T-helper 2 cell treated with Interferon-gamma antibody and Interleukin-4, amounts not matched to agents 5 μg/mL and 100 μg/mL, for 36 hours (primary cell): ENCODE data around the gene SLX4IP.

Experiments
- DNase-seq: peaks from one replicate; pipeline ENCODE4 v3.0.0; 2021; ENCODE audit warnings: low spot score
- H3K27ac Mint-ChIP-seq: one replicate; pipeline ENCODE4 v1.8.0; 2021; ENCODE audit warnings: mild to moderate bottlenecking, mixed read lengths
- H3K27me3 Mint-ChIP-seq: one replicate; pipeline ENCODE4 v1.8.0; 2021; ENCODE audit warnings: low read depth, mixed read lengths
- H3K36me3 Mint-ChIP-seq: one replicate; pipeline ENCODE4 v1.8.0; 2021; ENCODE audit warnings: low read depth, mixed read lengths
- H3K4me1 Mint-ChIP-seq: one replicate; pipeline ENCODE4 v1.8.0; 2021; ENCODE audit warnings: low read depth, mixed read lengths
- H3K4me3 Mint-ChIP-seq: one replicate; pipeline ENCODE4 v1.8.0; 2022; ENCODE audit warnings: mild to moderate bottlenecking, moderate library complexity, mixed read lengths
- H3K9me3 Mint-ChIP-seq: one replicate; pipeline ENCODE4 v1.8.0; 2021; ENCODE audit warnings: mixed read lengths

Gene SLX4IP

GRCh38 chr20:10502098-10502526 is 67.0 kb downstream of the SLX4IP start:
- peak overlapping the region; percentile 89 for H3K4me3 Mint-ChIP-seq
- no peaks in the 10 kb centered on the region for H3K27me3 Mint-ChIP-seq
- H3K27ac Mint-ChIP-seq, result peak overlapping the region; percentile 91
- H3K9me3 Mint-ChIP-seq, result no peaks in the 10 kb centered on the region
- H3K4me1 Mint-ChIP-seq, result peaks cover 58% of the 10 kb centered on the region
- H3K36me3 Mint-ChIP-seq, result peaks cover 3% of the 10 kb centered on the region
- DNase-seq, result no peak

GRCh38 chr20:10504608-10504993 is 69.5 kb downstream of the SLX4IP start:
- Mint-ChIP-seq H3K4me1 (peaks cover 51% of the 10 kb centered on the region), H3K4me3 (no peak overlapping the region), H3K36me3 (peaks cover 3% of the 10 kb centered on the region), H3K27ac (no peak overlapping the region), H3K9me3 (no peaks in the 10 kb centered on the region), H3K27me3 (no peaks in the 10 kb centered on the region)
- no peak for DNase-seq

DNA sequence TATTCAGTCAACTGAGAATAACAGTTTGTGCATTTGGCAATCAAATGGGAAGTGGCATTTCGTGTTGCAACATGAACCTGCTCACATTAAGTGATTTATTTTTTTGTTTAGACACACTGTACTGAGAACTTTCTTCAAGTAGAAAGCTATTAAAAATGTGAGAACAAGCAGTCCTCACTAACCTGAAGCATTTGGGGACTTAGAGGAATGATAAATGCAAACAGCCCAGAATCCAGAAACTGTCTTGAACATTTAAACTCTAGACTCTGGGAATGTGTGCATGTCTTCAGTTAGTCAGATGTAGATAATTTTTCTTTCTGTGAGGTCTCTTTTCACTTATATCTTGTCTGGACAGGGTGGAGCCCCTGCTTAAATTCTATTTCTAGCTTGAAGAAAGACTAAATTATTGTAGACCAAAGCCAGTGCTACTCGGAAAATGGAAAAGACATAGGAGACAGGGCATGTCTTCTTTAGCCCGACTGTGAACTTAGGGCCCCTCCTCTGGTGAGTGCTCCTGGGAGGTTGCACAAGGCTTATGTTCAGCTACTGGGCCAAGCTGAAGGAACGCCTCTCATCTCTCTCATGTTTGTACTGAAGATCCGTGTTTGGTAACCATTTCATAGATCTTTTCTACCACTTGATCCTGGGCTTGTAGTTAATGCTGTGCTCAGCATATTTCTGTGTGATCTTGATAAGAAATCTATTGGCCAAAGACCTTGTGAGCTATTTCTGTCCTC is 70.1 kb downstream of the SLX4IP start:
- peaks cover 48% of the 10 kb centered on the region for H3K4me1 Mint-ChIP-seq
- H3K27me3 Mint-ChIP-seq, result no peaks in the 10 kb centered on the region
- peaks cover 1% of the 10 kb centered on the region for H3K36me3 Mint-ChIP-seq
- H3K4me3 Mint-ChIP-seq, result no peak overlapping the region
- no peak overlapping the region for H3K27ac Mint-ChIP-seq
- DNase-seq, result no peak
- no peaks in the 10 kb centered on the region for H3K9me3 Mint-ChIP-seq

DNA sequence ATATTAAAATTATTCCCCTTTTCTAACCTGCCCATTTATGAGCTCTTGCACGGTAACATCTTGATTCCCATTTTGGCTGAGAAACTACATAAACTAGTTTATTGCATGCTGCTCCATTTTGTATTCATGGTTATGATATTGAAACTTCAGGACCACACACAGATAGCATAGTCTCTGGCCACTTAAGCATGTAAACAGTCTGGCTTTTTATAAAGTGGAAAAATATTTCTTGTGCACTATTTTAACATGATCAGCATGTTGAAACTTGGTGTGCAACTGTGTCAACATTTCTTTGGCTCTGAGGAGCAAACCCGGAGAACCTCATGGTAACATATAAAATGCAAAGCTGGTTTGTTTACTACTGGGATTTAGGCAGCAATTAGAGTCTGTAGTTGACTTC is 70.7 kb downstream of the SLX4IP start:
- Mint-ChIP-seq H3K27me3 (no peaks in the 10 kb centered on the region), H3K4me3 (no peak overlapping the region), H3K36me3 (peaks cover 1% of the 10 kb centered on the region), H3K27ac (no peak overlapping the region), H3K9me3 (no peaks in the 10 kb centered on the region), H3K4me1 (peaks cover 46% of the 10 kb centered on the region)
- no peak for DNase-seq

- Mint-ChIP-seq H3K27me3 (no peaks in the 10 kb centered on the region), H3K27ac (no peak overlapping the region), H3K4me3 (no peak overlapping the region), H3K4me1 (peaks cover 46% of the 10 kb centered on the region), H3K9me3 (no peaks in the 10 kb centered on the region), H3K36me3 (peaks cover 8% of the 10 kb centered on the region)
- no peak for DNase-seq
Measured at GRCh38 chr20:10507052-10507451, 71.9 kb downstream of the SLX4IP start.

DNA sequence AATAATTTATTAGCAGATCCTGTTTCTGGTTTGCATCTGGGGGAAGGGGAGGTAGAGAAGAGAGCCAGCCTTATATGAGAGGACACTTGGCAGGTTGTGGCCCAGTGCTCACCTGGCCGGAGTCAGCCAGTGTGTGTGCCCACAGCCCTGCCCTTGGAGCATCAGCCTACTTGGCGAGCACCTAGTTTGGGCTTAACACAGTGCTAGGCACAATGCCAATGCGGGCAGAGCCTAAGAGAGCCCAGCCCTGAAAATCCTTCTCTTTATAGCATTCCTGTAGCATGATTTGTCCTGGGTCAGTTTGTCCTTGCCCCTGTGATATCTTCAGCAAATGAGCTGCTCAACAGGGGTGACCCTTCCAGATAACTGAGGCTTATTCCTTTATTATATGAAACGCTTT is 73.0 kb downstream of the SLX4IP start:
- peaks cover 6% of the 10 kb centered on the region for H3K36me3 Mint-ChIP-seq
- H3K27ac Mint-ChIP-seq, result no peak overlapping the region
- DNase-seq, result no peak
- H3K4me1 Mint-ChIP-seq, result peaks cover 42% of the 10 kb centered on the region
- no peaks in the 10 kb centered on the region for H3K9me3 Mint-ChIP-seq
- H3K4me3 Mint-ChIP-seq, result no peak overlapping the region
- no peaks in the 10 kb centered on the region for H3K27me3 Mint-ChIP-seq

GRCh38 chr20:10508468-10509251 is 73.6 kb downstream of the SLX4IP start:
- Mint-ChIP-seq H3K27me3 (no peaks in the 10 kb centered on the region), H3K36me3 (peaks cover 6% of the 10 kb centered on the region), H3K27ac (no peak overlapping the region), H3K4me3 (no peak overlapping the region), H3K4me1 (peaks cover 45% of the 10 kb centered on the region), H3K9me3 (no peaks in the 10 kb centered on the region)
- no peak for DNase-seq

GRCh38 chr20:10509376-10509775 is 74.3 kb downstream of the SLX4IP start:
- DNase-seq, result no peak
- Mint-ChIP-seq H3K27me3 (no peaks in the 10 kb centered on the region), H3K27ac (no peak overlapping the region), H3K4me1 (peaks cover 49% of the 10 kb centered on the region), H3K36me3 (peaks cover 6% of the 10 kb centered on the region), H3K4me3 (no peak overlapping the region), H3K9me3 (no peaks in the 10 kb centered on the region)

DNA sequence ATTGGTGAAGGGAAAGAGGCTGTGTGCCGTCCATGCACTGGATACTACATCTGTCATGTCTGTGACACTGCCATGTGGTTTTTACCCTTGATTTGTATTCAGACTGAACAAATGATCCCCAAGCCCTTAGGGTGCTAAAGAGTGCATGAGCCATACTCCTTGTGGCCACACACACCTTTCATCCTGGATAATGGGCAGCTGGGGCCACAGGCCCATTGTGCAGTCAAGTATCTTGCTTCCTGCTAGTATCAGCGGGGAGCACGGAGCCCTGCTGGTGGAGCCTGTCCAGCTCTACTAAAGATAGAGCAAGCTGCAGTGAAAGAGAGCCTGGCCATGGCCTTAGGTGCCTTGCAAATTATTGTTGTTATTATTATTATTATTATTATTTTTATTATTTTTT is 75.1 kb downstream of the SLX4IP start:
- Mint-ChIP-seq H3K9me3 (no peaks in the 10 kb centered on the region), H3K27me3 (no peaks in the 10 kb centered on the region), H3K27ac (no peak overlapping the region), H3K4me1 (peaks cover 53% of the 10 kb centered on the region), H3K36me3 (peaks cover 9% of the 10 kb centered on the region), H3K4me3 (no peak overlapping the region)
- no peak for DNase-seq

GRCh38 chr20:10511170-10511508 is 76.0 kb downstream of the SLX4IP start:
- Mint-ChIP-seq H3K4me3 (peak overlapping the region; percentile 60), H3K4me1 (peaks cover 52% of the 10 kb centered on the region), H3K9me3 (no peaks in the 10 kb centered on the region), H3K27me3 (no peaks in the 10 kb centered on the region), H3K36me3 (peaks cover 9% of the 10 kb centered on the region), H3K27ac (peak overlapping the region; percentile 73)
- DNase-seq, result no peak

DNA sequence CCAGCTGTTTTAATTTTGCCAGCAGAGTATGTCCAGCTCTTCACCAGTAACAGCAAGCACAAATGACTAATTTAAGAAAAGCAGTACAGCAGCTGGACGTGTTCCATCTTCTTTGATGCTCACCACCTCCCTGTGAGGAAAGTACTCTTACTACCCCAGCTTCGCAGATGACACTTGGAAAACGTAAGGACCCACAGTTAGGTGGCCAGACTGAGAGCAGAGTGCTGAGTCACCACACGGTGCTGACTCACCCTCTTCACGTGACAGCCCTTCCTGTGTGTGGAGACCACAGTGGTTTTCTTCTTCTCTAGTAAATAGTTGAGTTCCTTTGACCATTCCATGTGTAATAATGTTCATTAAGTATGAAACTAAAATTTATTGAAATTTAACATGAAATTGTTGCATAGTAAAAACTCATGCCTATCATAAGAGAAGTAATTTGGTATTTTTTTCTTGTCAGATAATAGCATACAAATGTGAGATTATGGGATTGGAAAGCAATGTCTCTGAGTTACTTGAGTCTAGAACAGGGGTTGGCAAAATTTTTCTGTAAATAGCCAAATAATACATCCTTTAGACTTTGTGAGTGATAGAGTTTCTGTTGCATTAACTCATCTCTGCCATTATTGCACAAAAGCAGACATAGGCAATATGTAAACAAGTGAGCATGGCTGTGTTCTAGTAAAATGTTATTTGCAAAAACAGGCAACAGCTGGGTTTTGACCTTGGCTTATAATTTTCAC is 76.6 kb downstream of the SLX4IP start:
- peaks cover 9% of the 10 kb centered on the region for H3K36me3 Mint-ChIP-seq
- peak; percentile 82 for DNase-seq
- no peaks in the 10 kb centered on the region for H3K27me3 Mint-ChIP-seq
- H3K9me3 Mint-ChIP-seq, result no peaks in the 10 kb centered on the region
- H3K27ac Mint-ChIP-seq, result peak overlapping the region; percentile 73
- H3K4me3 Mint-ChIP-seq, result peak overlapping the region; percentile 60
- H3K4me1 Mint-ChIP-seq, result peaks cover 49% of the 10 kb centered on the region

DNA sequence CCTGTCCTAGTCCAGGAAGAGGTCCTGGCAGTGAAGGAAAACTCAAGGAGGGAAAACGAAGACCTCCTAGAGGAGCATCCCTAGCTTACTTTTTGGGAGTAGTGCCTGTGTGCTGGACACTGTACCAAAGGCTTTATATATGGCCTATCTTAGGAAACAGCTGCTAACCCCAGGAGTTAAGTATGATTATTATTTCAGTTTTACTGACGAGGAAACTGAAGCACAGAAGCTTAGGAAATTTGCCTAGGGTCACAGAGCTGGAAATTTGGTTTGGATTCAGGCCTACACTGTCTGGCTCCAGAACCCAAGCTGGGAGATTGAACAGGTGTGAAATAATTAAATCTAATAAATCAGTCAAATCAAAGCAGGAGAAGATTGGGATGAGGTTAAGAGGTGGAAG is 78.0 kb downstream of the SLX4IP start:
- Mint-ChIP-seq H3K4me3 (no peak overlapping the region), H3K9me3 (no peaks in the 10 kb centered on the region), H3K4me1 (peaks cover 45% of the 10 kb centered on the region), H3K27me3 (no peaks in the 10 kb centered on the region), H3K36me3 (peaks cover 9% of the 10 kb centered on the region), H3K27ac (no peak overlapping the region)
- DNase-seq, result no peak

DNA sequence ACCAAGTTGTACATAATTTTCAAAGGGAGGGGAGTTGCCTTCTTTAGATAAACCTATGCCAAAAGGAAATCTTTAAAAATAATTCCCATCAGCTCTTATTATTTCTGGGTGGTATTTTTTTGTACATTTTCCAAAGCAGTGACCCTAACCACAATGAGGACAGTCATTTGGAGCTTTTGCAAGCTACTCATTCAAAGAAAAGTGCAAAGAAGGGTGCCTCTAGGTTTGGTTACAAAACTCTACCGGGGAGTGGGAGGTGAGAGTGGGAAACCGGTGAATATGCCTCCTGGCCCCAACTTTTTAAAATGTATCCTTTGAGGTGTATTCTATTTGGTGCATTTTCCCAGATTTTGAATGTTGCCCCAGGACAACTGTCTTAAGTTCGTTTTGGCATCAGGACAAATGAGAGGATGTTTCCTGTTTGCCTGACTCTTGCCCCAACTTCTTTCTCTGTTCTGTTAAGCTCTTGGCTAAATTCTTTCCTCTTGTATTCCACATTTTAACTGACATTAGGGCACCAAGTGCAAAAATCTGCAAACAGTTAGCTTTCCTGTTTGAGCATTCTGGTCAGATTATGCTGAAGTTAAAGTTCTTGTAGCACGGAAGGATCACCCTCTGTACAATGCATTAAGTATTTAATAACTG is 78.9 kb downstream of the SLX4IP start:
- no peak for DNase-seq

DNA sequence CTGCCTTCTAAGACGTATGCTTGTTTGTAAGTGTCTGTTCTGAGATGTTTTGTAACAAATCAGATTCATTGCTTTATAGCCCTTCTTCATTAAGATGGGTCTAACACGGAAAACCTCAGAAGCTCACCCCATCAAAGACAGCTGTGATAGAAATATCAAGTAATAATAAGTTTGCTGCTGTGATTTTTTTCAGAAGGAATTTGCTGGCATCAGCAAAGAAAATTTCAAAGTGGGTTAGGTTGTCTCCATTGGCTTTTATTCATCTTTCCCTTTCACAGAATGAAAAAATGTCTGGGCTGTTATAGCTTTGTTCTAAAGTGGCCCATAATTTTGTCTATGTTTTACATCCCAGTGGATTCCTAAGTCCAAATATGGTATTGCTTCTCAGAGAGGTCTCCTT is 81.4 kb downstream of the SLX4IP start:
- no peaks in the 10 kb centered on the region for H3K27me3 Mint-ChIP-seq
- no peak overlapping the region for H3K4me3 Mint-ChIP-seq
- no peak for DNase-seq
- no peak overlapping the region for H3K27ac Mint-ChIP-seq
- H3K4me1 Mint-ChIP-seq, result peaks cover 56% of the 10 kb centered on the region
- H3K36me3 Mint-ChIP-seq, result peaks cover 9% of the 10 kb centered on the region
- no peaks in the 10 kb centered on the region for H3K9me3 Mint-ChIP-seq

More for the DNA sequence above, 78.9 kb downstream of the SLX4IP start:
- no peaks in the 10 kb centered on the region for H3K9me3 Mint-ChIP-seq
- H3K27ac Mint-ChIP-seq, result no peak overlapping the region
- H3K36me3 Mint-ChIP-seq, result peaks cover 9% of the 10 kb centered on the region
- no peak overlapping the region for H3K4me3 Mint-ChIP-seq
- H3K27me3 Mint-ChIP-seq, result no peaks in the 10 kb centered on the region
- H3K4me1 Mint-ChIP-seq, result peaks cover 42% of the 10 kb centered on the region
